GM12874 (cell line): Measurements from ENCODE around the gene IGFBP1.

ENCODE experiments used
- CTCF ChIP-seq: IDR thresholded peaks from 2 replicates; pipeline ENCODE4 v1.5.1; 2011; ENCODE audit warnings: low read depth, mild to moderate bottlenecking, control low read depth, low read length, moderate library complexity; ENCODE audit not compliant: insufficient read depth

Gene IGFBP1

GRCh38 chr7:45888185-45888992 lies at the start of gene IGFBP1:
Gene IGFBP1 (plus strand): TSS chr7:45888488. CDS start chr7:45888653, 165 bp downstream.
- TF ChIP-seq CTCF, result no peak

- 0 out of 2 replicates have a peak, but pooled peaks have one; percentile 11 for TF ChIP-seq CTCF
These were observed 24.6 kb upstream of the IGFBP1 start for GRCh38 chr7:45863715-45864114.

GRCh38 chr7:45865594-45866410 lies 22.5 kb upstream of the IGFBP1 start:
- no peak for TF ChIP-seq CTCF

- no peak for TF ChIP-seq CTCF
These were observed 20.8 kb upstream of the IGFBP1 start for GRCh38 chr7:45867471-45867870.

GRCh38 chr7:45869426-45869825 lies 18.9 kb upstream of the IGFBP1 start:
- no peak for TF ChIP-seq CTCF

- peak; percentile 68 for TF ChIP-seq CTCF
These were observed 15.9 kb upstream of the IGFBP1 start for GRCh38 chr7:45872116-45873034.
